ENCODE results near the gene BCL2A1.

DNA sequence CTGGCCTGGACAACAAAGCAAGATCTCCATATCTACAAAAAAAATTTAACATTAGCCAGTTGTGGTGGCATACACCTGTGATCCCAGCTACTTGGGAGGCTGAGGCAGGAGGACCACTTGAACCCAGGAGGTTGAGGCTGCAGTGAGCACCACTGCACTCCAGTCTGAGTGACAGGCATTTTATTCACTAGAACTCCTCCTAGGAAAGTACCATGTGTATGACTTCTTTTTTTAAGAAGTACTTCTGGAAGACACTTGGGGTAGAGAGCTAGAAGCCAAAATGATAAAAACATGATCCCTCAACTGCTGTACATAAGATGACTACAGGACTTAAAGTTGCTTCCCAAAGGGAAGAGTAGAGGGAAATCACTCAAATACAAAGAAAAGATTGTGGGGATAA, 24.0 kb downstream of the BCL2A1 start:
- TF ChIP-seq, protein P1, sequence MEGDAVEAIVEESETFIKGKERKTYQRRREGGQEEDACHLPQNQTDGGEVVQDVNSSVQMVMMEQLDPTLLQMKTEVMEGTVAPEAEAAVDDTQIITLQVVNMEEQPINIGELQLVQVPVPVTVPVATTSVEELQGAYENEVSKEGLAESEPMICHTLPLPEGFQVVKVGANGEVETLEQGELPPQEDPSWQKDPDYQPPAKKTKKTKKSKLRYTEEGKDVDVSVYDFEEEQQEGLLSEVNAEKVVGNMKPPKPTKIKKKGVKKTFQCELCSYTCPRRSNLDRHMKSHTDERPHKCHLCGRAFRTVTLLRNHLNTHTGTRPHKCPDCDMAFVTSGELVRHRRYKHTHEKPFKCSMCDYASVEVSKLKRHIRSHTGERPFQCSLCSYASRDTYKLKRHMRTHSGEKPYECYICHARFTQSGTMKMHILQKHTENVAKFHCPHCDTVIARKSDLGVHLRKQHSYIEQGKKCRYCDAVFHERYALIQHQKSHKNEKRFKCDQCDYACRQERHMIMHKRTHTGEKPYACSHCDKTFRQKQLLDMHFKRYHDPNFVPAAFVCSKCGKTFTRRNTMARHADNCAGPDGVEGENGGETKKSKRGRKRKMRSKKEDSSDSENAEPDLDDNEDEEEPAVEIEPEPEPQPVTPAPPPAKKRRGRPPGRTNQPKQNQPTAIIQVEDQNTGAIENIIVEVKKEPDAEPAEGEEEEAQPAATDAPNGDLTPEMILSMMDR (conservative IDR thresholded peaks at IDR 0.05; ENCODE audit: low read depth, low read length) = no peak
- TF ChIP-seq RAD21 (IDR thresholded peaks at IDR 0.05; ENCODE audit: low read length) (no peak), MXI1 (IDR thresholded peaks at IDR 0.05; ENCODE audit: borderline replicate concordance, low read depth, low read length) (no peak), CHD1 (IDR thresholded peaks at IDR 0.05; ENCODE audit: low read depth, low read length) (no peak), SMC3 (IDR thresholded peaks at IDR 0.05; ENCODE audit: low read depth, low read length) (no peak), FOS (IDR thresholded peaks at IDR 0.05; ENCODE audit: low read depth, low read length) (no peak), POLR2A (IDR thresholded peaks at IDR 0.05; ENCODE audit: low read depth, low read length) (no peak), CEBPB (IDR thresholded peaks at IDR 0.05; ENCODE audit: low read depth, low read length) (no peak), RCOR1 (IDR thresholded peaks at IDR 0.05; ENCODE audit: insufficient replicate concordance, low read length) (no peak), BHLHE40 (IDR thresholded peaks at IDR 0.05; ENCODE audit: low read depth, low read length) (no peak), MAFK (IDR thresholded peaks at IDR 0.05; ENCODE audit: low read depth, low read length) (no peak)

All from IMR-90 (cell line).